ENCODE measurements around the gene EFCAB6.

GRCh38 chr22:43635101-43635500, 177.0 kb downstream of the EFCAB6 start:
- TF ChIP-seq CTCF (IDR thresholded peaks at IDR 0.05) (no peak), POLR2AphosphoS5 (IDR thresholded peaks at IDR 0.05) (no peak)
